CD4-positive, alpha-beta T cell (primary cell): Measurements from ENCODE around the gene MYO7B. TPM values are rescaled to one million over a fixed set of nuclear protein-coding genes. Genes with fewer than 3 reads are reported as not detected.

Experiments
- ATAC-seq: fragments of 200-7000 bp; cut with Tn5 transposase; one replicate; pipeline ENCODE4 v1.10.0; 2022; ENCODE audit warnings: mild to moderate bottlenecking; ENCODE audit not compliant: poor library complexity
- CTCF ChIA-PET: fragments of 350-600 bp; sonication (Branson Sonifier 250); formaldehyde crosslinking; loops from one replicate; lab custom pipeline; 2021; ENCODE audit warnings: antibody characterized with exemption, inconsistent platforms; lab: Charles Lee
- POLR2A ChIA-PET: fragments of 350-600 bp; sonication (Branson Sonifier 250); formaldehyde crosslinking; loops from one replicate; lab custom pipeline; 2021; ENCODE audit warnings: antibody characterized with exemption, inconsistent platforms; lab: Charles Lee
- DNase-seq, 14 experiments: peaks; one replicate each; pipeline ENCODE4 v3.0.0-alpha.2; 2013 to 2020; ENCODE audit warnings: mixed read lengths in 2 of 14
- H3K27ac ChIP-seq, 2 donors: one replicate each; pipeline versions ENCODE4 v1.5.1 to v1.7.0; 2013; ENCODE audit warnings: low read length in 2 of 2, low read depth in 1 of 2, mild to moderate bottlenecking in 1 of 2
- H3K27me3 ChIP-seq, 2 experiments: 1 replicate in 1 of 2; 2 replicates in 1 of 2; pipeline versions ENCODE4 v1.6.1 to v1.7.0; 2013; ENCODE audit warnings: low read length in 2 of 2, control low read depth in 1 of 2, mild to moderate bottlenecking in 1 of 2, moderate library complexity in 1 of 2; ENCODE audit not compliant: insufficient read depth in 2 of 2, control insufficient read depth in 1 of 2
- H3K36me3 ChIP-seq: one replicate; pipeline ENCODE4 v1.6.1; 2013; ENCODE audit warnings: low read length, control low read depth; ENCODE audit not compliant: insufficient read depth
- H3K4me1 ChIP-seq: one replicate; pipeline ENCODE4 v1.6.1; 2013; ENCODE audit warnings: low read length, control low read depth; ENCODE audit not compliant: insufficient read depth
- H3K4me3 ChIP-seq: one replicate; pipeline ENCODE4 v1.5.1; 2013; ENCODE audit warnings: mild to moderate bottlenecking, low read length, moderate library complexity
- H3K9me3 ChIP-seq, 2 experiments: 1 replicate in 1 of 2; 2 replicates in 1 of 2; pipeline versions ENCODE4 v1.6.1 to v1.7.0; 2013; ENCODE audit warnings: low read length in 2 of 2, mild to moderate bottlenecking in 2 of 2, control low read depth in 1 of 2, moderate library complexity in 1 of 2; ENCODE audit not compliant: control insufficient read depth in 1 of 2, insufficient read depth in 1 of 2
- H3K27ac Mint-ChIP-seq: one replicate; pipeline ENCODE4 v1.8.0; 2020; ENCODE audit warnings: mixed read lengths
- H3K27me3 Mint-ChIP-seq: one replicate; pipeline ENCODE4 v1.8.0; 2021; ENCODE audit warnings: mixed read lengths
- H3K36me3 Mint-ChIP-seq: one replicate; pipeline ENCODE4 v1.8.0; 2021; ENCODE audit warnings: low read depth, mixed read lengths
- H3K4me1 Mint-ChIP-seq: one replicate; pipeline ENCODE4 v1.8.0; 2021; ENCODE audit warnings: low read depth, mixed read lengths
- H3K4me3 Mint-ChIP-seq: one replicate; pipeline ENCODE4 v1.8.0; 2020; ENCODE audit warnings: mild to moderate bottlenecking, mixed read lengths
- H3K9me3 Mint-ChIP-seq: one replicate; pipeline ENCODE4 v1.8.0; 2020; ENCODE audit warnings: mixed read lengths
- intact Hi-C, 2 experiments: fragments of 100-400 bp; cut with DNase I in 1 of 2; cut with micrococcal nuclease in 1 of 2; formaldehyde crosslinking; loops; one replicate each; pipeline versions ENCODE4 v1.15.1 to v1.9.0; 2023 to 2025; cut with DNase I, micrococcal nuclease
- total RNA-seq, 174 experiments: library from RNA in 2 of 174; stranded (reverse) in 2 of 174; gene quantifications; one replicate each; pipeline ENCODE4 v1.2.3 and lab custom pipeline; 2021 to 2026
- TF ChIP-seq, protein P1 (sequence below): fragments of 200-600 bp; IDR thresholded peaks from one replicate; pipeline ENCODE4 v1.8.0; 2022; ENCODE audit warnings: antibody characterized with exemption, mild to moderate bottlenecking

MYO7B gene
- total RNA-seq, 2 experiments from 2014 or later = 0.05 to 0.14 TPM

DNA sequence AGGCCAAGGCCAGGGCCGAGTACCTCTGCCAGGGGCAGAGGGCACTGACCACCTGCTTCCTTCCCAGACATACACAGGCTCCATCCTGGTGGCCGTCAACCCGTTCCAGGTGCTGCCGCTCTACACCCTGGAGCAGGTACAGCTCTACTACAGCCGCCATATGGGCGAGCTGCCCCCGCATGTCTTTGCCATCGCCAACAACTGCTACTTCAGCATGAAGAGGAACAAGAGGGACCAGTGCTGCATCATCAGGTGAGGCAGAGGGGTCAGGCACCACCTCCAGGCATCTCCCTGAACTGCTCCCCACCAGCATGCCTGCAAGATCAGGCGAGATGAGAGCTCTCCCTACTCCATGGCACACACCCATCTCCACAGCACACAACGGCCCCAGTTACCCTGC is 31.1 kb downstream of the MYO7B start:
- Mint-ChIP-seq H3K4me3 (no peak overlapping the region), H3K9me3 (no peaks in the 10 kb centered on the region), H3K27me3 (no peaks in the 10 kb centered on the region), H3K36me3 (no peaks in the 10 kb centered on the region), H3K4me1 (peaks cover 4% of the 10 kb centered on the region), H3K27ac (no peak overlapping the region)
- Histone ChIP-seq H3K27ac (no peak overlapping the region), H3K27me3 (no peaks in the 10 kb centered on the region), H3K36me3 (no peaks in the 10 kb centered on the region), H3K4me3 (no peak overlapping the region), H3K9me3 (no peaks in the 10 kb centered on the region), H3K4me1 (peaks cover 3% of the 10 kb centered on the region)
- POLR2A ChIA-PET = no interaction called here
- CTCF ChIA-PET = no interaction called here
- ATAC-seq (no peak), DNase-seq (no peak)
- intact Hi-C loops = no loop called here
- TF ChIP-seq, protein P1, sequence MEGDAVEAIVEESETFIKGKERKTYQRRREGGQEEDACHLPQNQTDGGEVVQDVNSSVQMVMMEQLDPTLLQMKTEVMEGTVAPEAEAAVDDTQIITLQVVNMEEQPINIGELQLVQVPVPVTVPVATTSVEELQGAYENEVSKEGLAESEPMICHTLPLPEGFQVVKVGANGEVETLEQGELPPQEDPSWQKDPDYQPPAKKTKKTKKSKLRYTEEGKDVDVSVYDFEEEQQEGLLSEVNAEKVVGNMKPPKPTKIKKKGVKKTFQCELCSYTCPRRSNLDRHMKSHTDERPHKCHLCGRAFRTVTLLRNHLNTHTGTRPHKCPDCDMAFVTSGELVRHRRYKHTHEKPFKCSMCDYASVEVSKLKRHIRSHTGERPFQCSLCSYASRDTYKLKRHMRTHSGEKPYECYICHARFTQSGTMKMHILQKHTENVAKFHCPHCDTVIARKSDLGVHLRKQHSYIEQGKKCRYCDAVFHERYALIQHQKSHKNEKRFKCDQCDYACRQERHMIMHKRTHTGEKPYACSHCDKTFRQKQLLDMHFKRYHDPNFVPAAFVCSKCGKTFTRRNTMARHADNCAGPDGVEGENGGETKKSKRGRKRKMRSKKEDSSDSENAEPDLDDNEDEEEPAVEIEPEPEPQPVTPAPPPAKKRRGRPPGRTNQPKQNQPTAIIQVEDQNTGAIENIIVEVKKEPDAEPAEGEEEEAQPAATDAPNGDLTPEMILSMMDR = no peak

DNA sequence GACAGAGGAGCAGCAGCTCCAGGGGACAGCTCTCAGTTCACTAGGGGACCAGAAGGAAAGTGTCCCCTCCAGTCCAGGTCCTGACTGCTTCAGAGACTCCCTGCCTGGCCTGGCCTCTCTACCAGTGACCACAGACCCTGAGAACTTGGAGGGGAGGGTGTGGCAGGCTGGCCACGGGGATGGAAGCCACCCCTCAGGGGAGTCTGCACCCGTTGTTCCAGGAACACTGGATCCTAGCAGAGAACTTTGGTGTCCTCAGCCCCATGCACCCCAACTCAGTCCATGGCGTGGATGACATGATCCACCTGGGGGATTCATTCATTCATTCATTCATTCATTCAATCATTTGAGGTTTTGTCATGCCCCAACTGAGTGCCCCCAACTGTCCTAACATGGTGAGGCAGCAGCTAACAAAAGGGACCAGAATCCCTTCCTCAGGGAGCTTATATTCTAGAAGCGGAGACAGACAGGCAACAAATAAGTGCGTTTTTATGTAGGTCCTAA is 31.9 kb downstream of the MYO7B start:
- ChIA-PET POLR2A (no interaction called here), CTCF (no interaction called here)
- Mint-ChIP-seq H3K4me3 (no peak overlapping the region), H3K4me1 (peaks cover 4% of the 10 kb centered on the region), H3K36me3 (no peaks in the 10 kb centered on the region), H3K27me3 (no peaks in the 10 kb centered on the region), H3K27ac (no peak overlapping the region), H3K9me3 (no peaks in the 10 kb centered on the region)
- intact Hi-C loops = no loop called here
- no peaks in the 10 kb centered on the region for H3K27me3 ChIP-seq
- no peaks in the 10 kb centered on the region for H3K9me3 ChIP-seq
- no peak overlapping the region for H3K4me3 ChIP-seq
- H3K4me1 ChIP-seq = peaks cover 3% of the 10 kb centered on the region
- TF ChIP-seq, protein P1 = no peak
- H3K27ac ChIP-seq = no peak overlapping the region
- no peaks in the 10 kb centered on the region for H3K36me3 ChIP-seq
- no peak for ATAC-seq
- DNase-seq = no peak

DNA sequence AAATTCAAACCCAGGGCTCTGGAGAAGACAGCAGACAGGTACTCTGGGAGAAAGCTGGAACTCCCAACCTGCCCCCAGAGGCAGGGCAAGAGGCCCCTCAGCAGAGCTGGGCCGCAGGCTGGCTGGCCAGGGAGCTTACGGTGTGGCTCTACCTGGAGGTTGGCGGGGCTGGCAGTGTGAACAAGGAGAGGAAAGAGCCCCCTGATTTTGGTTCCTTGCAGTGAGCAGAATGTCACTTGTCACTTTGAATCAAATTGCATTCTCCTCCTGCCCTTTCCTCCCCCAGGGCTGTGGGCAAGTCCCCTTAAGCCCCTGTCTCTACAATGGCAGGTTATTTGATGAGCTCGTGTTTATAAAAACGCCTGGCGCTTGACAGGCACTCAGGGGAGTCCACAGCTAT is 32.6 kb downstream of the MYO7B start:
- DNase-seq = no peak
- CTCF ChIA-PET = no interaction called here

More for the DNA sequence above, 32.6 kb downstream of the MYO7B start:
- ATAC-seq = no peak
- no peaks in the 10 kb centered on the region for H3K27me3 ChIP-seq
- no peak overlapping the region for H3K27ac ChIP-seq
- no peak overlapping the region for H3K4me3 ChIP-seq
- H3K4me1 ChIP-seq = peaks cover 3% of the 10 kb centered on the region
- no peak overlapping the region for H3K27ac Mint-ChIP-seq
- H3K36me3 ChIP-seq = no peaks in the 10 kb centered on the region
- H3K27me3 Mint-ChIP-seq = no peaks in the 10 kb centered on the region
- POLR2A ChIA-PET = no interaction called here
- TF ChIP-seq, protein P1 = no peak
- H3K36me3 Mint-ChIP-seq = no peaks in the 10 kb centered on the region
- no peaks in the 10 kb centered on the region for H3K9me3 Mint-ChIP-seq
- H3K4me3 Mint-ChIP-seq = no peak overlapping the region
- no peaks in the 10 kb centered on the region for H3K9me3 ChIP-seq
- H3K4me1 Mint-ChIP-seq = peaks cover 4% of the 10 kb centered on the region
- intact Hi-C loops = no loop called here
